ENCODE data around the gene ENAH. TPM values are rescaled to one million over a fixed set of nuclear protein-coding genes. Genes with fewer than 3 reads are reported as not detected.

ENAH gene
- total and polyA plus RNA-seq, 9 of the 15 experiments (the other 6 are each of a cell fraction or from before 2014, with no cell fraction given), result 0.03 to 1.2 (median 0.15) TPM

DNA sequence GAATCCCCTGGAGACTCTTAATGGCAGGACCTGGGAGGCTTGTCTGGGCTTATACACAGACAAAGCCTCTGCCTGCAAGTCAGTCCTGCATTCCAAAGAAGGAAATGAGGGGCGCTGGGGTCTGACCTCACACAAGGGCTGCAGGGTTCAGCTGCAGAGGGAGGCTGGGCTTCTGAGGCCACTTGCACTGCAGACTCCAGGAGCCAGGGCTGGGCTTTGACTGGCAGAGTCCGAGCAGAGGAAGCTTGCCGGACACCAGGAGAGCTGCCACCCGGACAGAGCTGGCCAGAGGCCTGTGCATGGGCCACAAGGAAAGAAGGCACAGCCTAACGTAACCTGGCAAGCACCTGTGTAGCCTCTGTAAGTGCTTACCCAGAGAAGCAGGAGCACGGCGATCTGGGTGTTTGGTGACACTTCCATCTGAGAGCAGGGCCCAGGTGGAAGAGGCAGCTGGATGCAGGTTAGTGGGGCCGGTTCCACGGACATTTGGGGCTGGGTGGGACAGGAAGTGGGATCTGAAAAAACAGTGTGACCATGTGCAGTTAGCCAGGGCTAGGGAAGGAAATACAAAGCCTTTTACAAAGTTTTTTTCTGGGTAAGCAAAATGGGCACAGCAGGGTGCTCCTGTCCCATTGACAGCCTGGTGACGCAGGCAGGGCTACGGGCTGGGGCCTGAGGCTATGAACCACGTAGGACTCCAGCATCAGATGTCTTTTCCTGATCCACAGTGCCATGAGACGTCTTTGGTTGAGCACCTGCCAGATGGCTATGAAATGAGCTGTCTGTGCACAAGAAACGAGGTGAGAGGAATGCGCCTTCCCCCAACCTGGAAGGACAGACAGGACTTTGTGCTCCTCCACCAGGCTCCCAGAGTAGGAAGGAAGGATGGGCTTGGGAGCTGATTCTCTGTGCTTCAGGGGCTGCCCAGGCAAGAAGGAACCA is 187.8 kb downstream of the ENAH start:
- 49% methylated on average over 15 of the region's 15 CpGs for WGBS (ENCODE audit: insufficient coverage, low coverage, missing lambda C conversion rate)
- no peaks in the 10 kb centered on the region for H3K9me1 ChIP-seq (ENCODE audit: control insufficient read depth, insufficient read depth, low read length)
- ChIA-PET CTCF (ENCODE audit: low intra/inter-chr PET ratio) (no interaction called here), POLR2A (interaction anchor here (0.6 kb wide), 2 partner anchors 526 to 767 kb away, joined by 4 read pairs; no protein-coding TSS in a partner anchor)
- BruUV-seq (replicated peaks), result no TSS peak
- H4K20me1 ChIP-seq (replicated peaks; ENCODE audit: control insufficient read depth, insufficient read depth, low read length), result peaks cover 4% of the 10 kb centered on the region; the same call in 1 of the 2 replicates
- no peaks in the 10 kb centered on the region for H3K36me3 ChIP-seq (ENCODE audit: control insufficient read depth, insufficient read depth, low read length)
- peaks cover 8 to 30% of the 10 kb centered on the region in 2 experiments; a peak in 2 of 5 replicates for H3K4me1 ChIP-seq (replicated peaks in 1 of 2; ENCODE audit: control insufficient read depth in 2 of 2, insufficient read depth in 2 of 2, low read length in 2 of 2)
- H3K9ac ChIP-seq (ENCODE audit: insufficient read depth in 1 of 2, low read depth in 2 of 2, low read length in 2 of 2), result peak overlapping the region in 1 of 2 experiments; percentile 80; a peak in 2 of 4 replicates
- no peak for FAIRE-seq
- in situ Hi-C loops (cut with MboI) (no loop called here), intact Hi-C loops (cut with micrococcal nuclease) (no loop called here)
- no peaks in the 10 kb centered on the region for H3K9me3 ChIP-seq (replicated peaks; ENCODE audit: control insufficient read depth, insufficient read depth, low read depth, low read length)
- no peak overlapping the region for H3K4me3 ChIP-seq
- H3K27me3 ChIP-seq (ENCODE audit: control insufficient read depth in 2 of 2, insufficient read depth in 2 of 2, low read length in 2 of 2), result peaks cover 3 to 7% of the 10 kb centered on the region in 2 experiments; a peak in 3 of 5 replicates
- H3K79me2 ChIP-seq (ENCODE audit: control insufficient read depth, insufficient read depth, low read length), result no peaks in the 10 kb centered on the region
- no peak for DNase-seq (ENCODE audit: extremely low read depth in 1 of 4, low spot score in 3 of 4)
- no peak overlapping the region for H3K4me2 ChIP-seq (ENCODE audit: insufficient read depth, low read length)
- TF ChIP-seq ZNF830 (CRISPR knock-in tag; IDR thresholded peaks at IDR 0.05), result no peak
- TF ChIP-seq, protein P1, sequence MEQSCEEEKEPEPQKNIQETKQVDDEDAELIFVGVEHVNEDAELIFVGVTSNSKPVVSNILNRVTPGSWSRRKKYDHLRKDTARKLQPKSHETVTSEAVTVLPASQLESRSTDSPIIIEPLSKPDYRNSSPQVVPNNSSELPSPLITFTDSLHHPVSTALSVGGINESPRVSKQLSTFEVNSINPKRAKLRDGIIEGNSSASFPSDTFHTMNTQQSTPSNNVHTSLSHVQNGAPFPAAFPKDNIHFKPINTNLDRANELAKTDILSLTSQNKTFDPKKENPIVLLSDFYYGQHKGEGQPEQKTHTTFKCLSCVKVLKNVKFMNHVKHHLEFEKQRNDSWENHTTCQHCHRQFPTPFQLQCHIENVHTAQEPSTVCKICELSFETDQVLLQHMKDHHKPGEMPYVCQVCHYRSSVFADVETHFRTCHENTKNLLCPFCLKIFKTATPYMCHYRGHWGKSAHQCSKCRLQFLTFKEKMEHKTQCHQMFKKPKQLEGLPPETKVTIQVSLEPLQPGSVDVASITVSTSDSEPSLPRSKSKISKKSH (CRISPR knock-in tag; IDR thresholded peaks at IDR 0.05), result no peak
- no peak for TF ChIP-seq DDX20 (tag; IDR thresholded peaks at IDR 0.05; ENCODE audit: low read depth)
- no peak for TF ChIP-seq SMARCE1 (IDR thresholded peaks at IDR 0.05)
- no peak overlapping the region for H2AFZ ChIP-seq (ENCODE audit: low read depth, low read length)
- H3K27ac ChIP-seq (ENCODE audit: extremely low read depth, low read depth, low read length), result no peak overlapping the region
- no peak for ATAC-seq
